Keratinocyte (primary cell): Measurements from ENCODE around the gene SPCS3.
A peak's percentile ranks its signal among the peaks of the same experiment; 100 is the strongest.

Experiments used
- CTCF ChIP-seq, 3 experiments: IDR thresholded peaks in 1 of 3; conservative IDR thresholded peaks in 1 of 3; optimal IDR thresholded peaks in 1 of 3; 2 replicates in 2 of 3; 3 replicates in 1 of 3; pipeline versions ENCODE3 to v1.5.1; 2011; ENCODE audit warnings: low read length in 3 of 3, mild to moderate bottlenecking in 3 of 3, moderate library complexity in 2 of 3, control low read depth in 1 of 3, inconsistent platforms in 1 of 3; ENCODE audit not compliant: insufficient read depth in 2 of 3; ENCODE audit errors: extremely low read depth in 1 of 3
- EZH2 ChIP-seq: IDR thresholded peaks from one replicate; pipeline ENCODE4 v1.6.1; 2012; ENCODE audit warnings: inconsistent platforms, mild to moderate bottlenecking, low read length, moderate library complexity

- TF ChIP-seq CTCF (optimal IDR thresholded peaks at IDR 0.05 in 1 of 3, IDR thresholded peaks at IDR 0.05 in 1 of 3, conservative IDR thresholded peaks at IDR 0.05 in 1 of 3; ENCODE audit: extremely low read depth in 1 of 3, insufficient read depth in 2 of 3, low read length in 3 of 3) (peak in 2 of 3 experiments; percentile 36 to 55), EZH2 (no peak)
Measured at GRCh38 chr4:176377780-176378179, 58.0 kb downstream of the SPCS3 start.
